PFSK-1 (cell line): ENCODE measurements around the gene TERT.

Experiments
- FOXP2 ChIP-seq: optimal IDR thresholded peaks from 2 replicates; pipeline ENCODE3; 2011; ENCODE audit warnings: borderline replicate concordance, control low read depth, inconsistent platforms; ENCODE audit not compliant: insufficient read depth; ENCODE audit errors: extremely low read length, extremely low read depth
- POLR2AphosphoS5 ChIP-seq: IDR thresholded peaks from 2 replicates; pipeline ENCODE4 v1.6.1; 2012; ENCODE audit warnings: low read depth, mild to moderate bottlenecking, control low read depth, low read length, moderate library complexity
- REST ChIP-seq, 2 experiments: IDR thresholded peaks; 2 replicates each; pipeline versions ENCODE4 v1.6.1 to v1.8.0; 2011 to 2012; ENCODE audit warnings: low read depth in 2 of 2, low read length in 2 of 2, control low read depth in 1 of 2, inconsistent platforms in 1 of 2, mild to moderate bottlenecking in 1 of 2, moderate library complexity in 1 of 2; ENCODE audit not compliant: insufficient read depth in 1 of 2
- SIN3A ChIP-seq: IDR thresholded peaks from 2 replicates; pipeline ENCODE4 v1.6.1; 2012; ENCODE audit warnings: mild to moderate bottlenecking, low read length, moderate library complexity, borderline replicate concordance; ENCODE audit not compliant: insufficient read depth
- TAF1 ChIP-seq: IDR thresholded peaks from 2 replicates; pipeline ENCODE4 v1.6.1; 2012; ENCODE audit warnings: low read length, control low read depth, borderline replicate concordance; ENCODE audit not compliant: insufficient read depth

The TERT gene

GRCh38 chr5:1293416-1294205 lies 1.3 kb downstream of the TERT start:
- no peak for TF ChIP-seq POLR2AphosphoS5

GRCh38 chr5:1292846-1293415 lies 1.9 kb downstream of the TERT start:
- TF ChIP-seq FOXP2 (no peak), TAF1 (no peak), POLR2AphosphoS5 (no peak), REST (IDR thresholded peaks at IDR 0.05; ENCODE audit: insufficient read depth in 1 of 2, low read depth in 2 of 2, low read length in 2 of 2) (no peak), SIN3A (no peak)

GRCh38 chr5:1292139-1292538 lies 2.7 kb downstream of the TERT start:
- TF ChIP-seq REST (IDR thresholded peaks at IDR 0.05; ENCODE audit: insufficient read depth in 1 of 2, low read depth in 2 of 2, low read length in 2 of 2) (no peak), POLR2AphosphoS5 (no peak), SIN3A (no peak), FOXP2 (no peak), TAF1 (no peak)

GRCh38 chr5:1291611-1292080 lies 3.2 kb downstream of the TERT start:
- no peak for TF ChIP-seq TAF1
- TF ChIP-seq REST (IDR thresholded peaks at IDR 0.05; ENCODE audit: insufficient read depth in 1 of 2, low read depth in 2 of 2, low read length in 2 of 2): no peak

- no peak for TF ChIP-seq TAF1
- TF ChIP-seq FOXP2: no peak
- TF ChIP-seq REST (IDR thresholded peaks at IDR 0.05; ENCODE audit: insufficient read depth in 1 of 2, low read depth in 2 of 2, low read length in 2 of 2): no peak
- no peak for TF ChIP-seq SIN3A
- no peak for TF ChIP-seq POLR2AphosphoS5
Observed at GRCh38 chr5:1288439-1289335, 6.2 kb downstream of the TERT start.
